HUES48 (cell line): Measurements from ENCODE around the gene ZNF512B.
"Not testable (repeated sequence)": the region's sequence is repeated elsewhere in the genome, so short reads cannot be mapped to it uniquely, and the experiment has no call there.

Experiments used
- H3K27ac ChIP-seq: one replicate; pipeline ENCODE4 v1.7.0; 2013; ENCODE audit warnings: low read depth, low read length, inconsistent platforms
- H3K27me3 ChIP-seq: 2 replicates; pipeline ENCODE4 v1.6.1; 2013; ENCODE audit warnings: mild to moderate bottlenecking, low read length; ENCODE audit not compliant: control insufficient read depth, insufficient read depth
- H3K36me3 ChIP-seq: 2 replicates; pipeline ENCODE4 v1.6.1; 2013; ENCODE audit warnings: low read length; ENCODE audit not compliant: control insufficient read depth, insufficient read depth
- H3K4me1 ChIP-seq: 2 replicates; pipeline ENCODE4 v1.6.1; 2013; ENCODE audit warnings: mild to moderate bottlenecking, low read length; ENCODE audit not compliant: control insufficient read depth, insufficient read depth
- H3K4me3 ChIP-seq: 2 replicates; pipeline ENCODE4 v1.5.1; 2013; ENCODE audit warnings: mild to moderate bottlenecking, low read depth, low read length
- H3K9ac ChIP-seq: 2 replicates; pipeline ENCODE4 v1.6.1; 2013; ENCODE audit warnings: mild to moderate bottlenecking, low read depth, low read length, moderate library complexity
- H3K9me3 ChIP-seq: 2 replicates; pipeline ENCODE4 v1.6.1; 2013; ENCODE audit warnings: low read length; ENCODE audit not compliant: control insufficient read depth, insufficient read depth

Gene ZNF512B

GRCh38 chr20:63969838-63970713, at the start of gene ZNF512B:
Gene ZNF512B (minus strand): TSS chr20:63969930. CDS start chr20:63967950, 1,980 bp downstream.
- H3K4me3 ChIP-seq, result peak within 1 kb of the TSS; percentile 78
- H3K27me3 ChIP-seq, result no peaks in the 10 kb centered on the region
- H3K9ac ChIP-seq, result peak within 1 kb of the TSS; percentile 74; the same call in 1 of the 2 replicates
- H3K36me3 ChIP-seq, result peaks cover 24% of the 10 kb centered on the region
- peaks cover 25% of the 10 kb centered on the region for H3K9me3 ChIP-seq
- H3K4me1 ChIP-seq, result peaks cover 5% of the 10 kb centered on the region
- H3K27ac ChIP-seq, result peak within 1 kb of the TSS; percentile 51

- Histone ChIP-seq H3K9me3 (no peaks in the 10 kb centered on the region), H3K36me3 (peaks cover 71% of the 10 kb centered on the region), H3K9ac (no peak overlapping the region), H3K4me1 (no peaks in the 10 kb centered on the region), H3K27ac (no peak overlapping the region), H3K4me3 (no peak overlapping the region), H3K27me3 (no peaks in the 10 kb centered on the region)
Observed at GRCh38 chr20:64015635-64016034, 45.9 kb upstream of the ZNF512B start.

GRCh38 chr20:64012385-64013154, 42.8 kb upstream of the ZNF512B start:
- H3K36me3 ChIP-seq, result peaks cover 74% of the 10 kb centered on the region
- not testable (repeated sequence) for H3K4me3 ChIP-seq, H3K9ac ChIP-seq, H3K27ac ChIP-seq, H3K27me3 ChIP-seq, H3K4me1 ChIP-seq, H3K9me3 ChIP-seq

GRCh38 chr20:64011366-64011779, 41.6 kb upstream of the ZNF512B start:
- Histone ChIP-seq H3K4me1 (no peaks in the 10 kb centered on the region), H3K4me3 (no peak overlapping the region), H3K9ac (no peak overlapping the region), H3K27me3 (no peaks in the 10 kb centered on the region), H3K9me3 (peaks cover 2% of the 10 kb centered on the region; the same call in 1 of the 2 replicates), H3K27ac (no peak overlapping the region), H3K36me3 (peaks cover 74% of the 10 kb centered on the region)

GRCh38 chr20:64010711-64011237, 41.0 kb upstream of the ZNF512B start:
- H3K4me1 ChIP-seq, result no peaks in the 10 kb centered on the region
- peaks cover 72% of the 10 kb centered on the region for H3K36me3 ChIP-seq

GRCh38 chr20:64009811-64010387, 40.2 kb upstream of the ZNF512B start:
- peaks cover 2% of the 10 kb centered on the region; the same call in 1 of the 2 replicates for H3K9me3 ChIP-seq
- no peak overlapping the region for H3K27ac ChIP-seq
- H3K9ac ChIP-seq, result no peak overlapping the region
- H3K27me3 ChIP-seq, result no peaks in the 10 kb centered on the region
- H3K36me3 ChIP-seq, result peaks cover 72% of the 10 kb centered on the region
- no peak overlapping the region for H3K4me3 ChIP-seq
- no peaks in the 10 kb centered on the region for H3K4me1 ChIP-seq

More at GRCh38 chr20:64010711-64011237, 41.0 kb upstream of the ZNF512B start:
- Histone ChIP-seq H3K9ac (no peak overlapping the region), H3K4me3 (no peak overlapping the region), H3K9me3 (peaks cover 2% of the 10 kb centered on the region; the same call in 1 of the 2 replicates), H3K27ac (no peak overlapping the region), H3K27me3 (no peaks in the 10 kb centered on the region)

GRCh38 chr20:64006902-64007301, 37.2 kb upstream of the ZNF512B start:
- Histone ChIP-seq H3K36me3 (peaks cover 70% of the 10 kb centered on the region), H3K4me3 (no peak overlapping the region), H3K27me3 (no peaks in the 10 kb centered on the region), H3K4me1 (no peaks in the 10 kb centered on the region), H3K9ac (no peak overlapping the region), H3K9me3 (peaks cover 2% of the 10 kb centered on the region; the same call in 1 of the 2 replicates), H3K27ac (no peak overlapping the region)

- Histone ChIP-seq H3K9me3 (peaks cover 2% of the 10 kb centered on the region; the same call in 1 of the 2 replicates), H3K36me3 (peaks cover 71% of the 10 kb centered on the region), H3K27me3 (no peaks in the 10 kb centered on the region), H3K4me3 (no peak overlapping the region), H3K4me1 (no peaks in the 10 kb centered on the region), H3K27ac (no peak overlapping the region), H3K9ac (no peak overlapping the region)
Observed at GRCh38 chr20:64006490-64006889, 36.8 kb upstream of the ZNF512B start.

- H3K36me3 ChIP-seq, result peaks cover 70% of the 10 kb centered on the region
Observed at GRCh38 chr20:64005394-64005793, 35.7 kb upstream of the ZNF512B start.

GRCh38 chr20:64003960-64004725, 34.4 kb upstream of the ZNF512B start:
- no peak overlapping the region for H3K9ac ChIP-seq
- H3K27me3 ChIP-seq, result no peaks in the 10 kb centered on the region
- no peaks in the 10 kb centered on the region for H3K4me1 ChIP-seq
- peaks cover 2% of the 10 kb centered on the region; the same call in 1 of the 2 replicates for H3K9me3 ChIP-seq
- no peak overlapping the region for H3K4me3 ChIP-seq
- H3K36me3 ChIP-seq, result peaks cover 70% of the 10 kb centered on the region
- no peak overlapping the region for H3K27ac ChIP-seq

More at GRCh38 chr20:64005394-64005793, 35.7 kb upstream of the ZNF512B start:
- Histone ChIP-seq H3K27ac (no peak overlapping the region), H3K4me3 (no peak overlapping the region), H3K27me3 (no peaks in the 10 kb centered on the region), H3K4me1 (no peaks in the 10 kb centered on the region), H3K9ac (no peak overlapping the region), H3K9me3 (peaks cover 2% of the 10 kb centered on the region; the same call in 1 of the 2 replicates)
